Kidney epithelial cell (primary cell): ENCODE data around the gene KCNK17. TPM values are rescaled to one million over a fixed set of nuclear protein-coding genes. Genes with fewer than 3 reads are reported as not detected.

Experiments used
- total RNA-seq: library from RNA; depleted of rRNA; stranded (reverse); fragments of >200 nt; gene quantifications from 2 replicates; pipeline ENCODE4 v1.2.3, GENCODE V29; 2015

KCNK17 gene
- total RNA-seq, 1 donor from 2014 or later = not detected

Other genes with a start within 250 kb of the KCNK17 start
- gene SAYSD1, start 199.2 kb downstream of the KCNK17 start, total RNA-seq = 10.5 and 11.3 TPM in 2 replicates
- gene KCNK5, start 84.9 kb downstream of the KCNK17 start, total RNA-seq = 2.1 and 2.3 TPM in 2 replicates
- not detected in 2 replicates for gene KCNK16, start 8.3 kb upstream of the KCNK17 start, total RNA-seq